Measurements from ENCODE around the gene SCNN1B.

Gene SCNN1B

DNA sequence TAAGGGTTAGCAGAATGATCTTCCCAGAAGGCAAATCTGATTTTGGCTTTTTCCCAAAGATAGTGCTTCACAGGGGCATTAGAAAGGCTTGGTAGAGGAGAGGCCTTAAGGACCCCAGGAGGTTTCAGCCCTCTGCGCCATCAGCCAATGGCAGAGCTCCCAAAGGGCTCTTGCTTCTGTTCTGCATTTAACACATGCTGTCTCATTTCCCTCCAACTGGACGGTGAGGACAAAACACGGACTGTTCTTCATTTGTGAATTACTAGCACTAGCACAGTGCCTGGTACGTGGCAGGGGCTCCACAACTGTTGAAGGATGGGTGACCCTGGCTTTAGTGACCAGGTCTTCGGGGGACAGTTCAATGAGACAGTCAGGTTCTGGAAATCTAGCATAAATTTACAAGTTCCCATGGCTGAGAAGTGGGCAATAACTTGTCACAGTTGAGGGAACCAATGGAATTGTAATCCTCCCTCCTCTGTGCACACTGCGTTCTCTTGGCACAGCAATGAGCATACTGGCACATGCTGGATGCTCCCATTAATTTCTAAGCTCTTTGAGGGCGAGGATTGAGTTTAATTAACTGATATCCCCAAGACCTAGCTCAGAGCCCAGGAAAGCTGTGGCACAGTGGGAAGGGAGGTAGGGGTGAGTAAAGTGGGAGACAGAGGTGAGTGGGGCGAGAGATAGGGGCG, 105.5 kb downstream of the SCNN1B start:
- Histone ChIP-seq H2AFZ (peak overlapping the region; percentile 6), H3K9me3 (ENCODE audit: control insufficient read depth, low read length) (no peaks in the 10 kb centered on the region), H3K4me3 (ENCODE audit: low read depth, low read length) (no peak overlapping the region), H3K27me3 (ENCODE audit: control insufficient read depth, insufficient read depth, low read length) (no peaks in the 10 kb centered on the region), H3K79me2 (no peaks in the 10 kb centered on the region), H3K4me2 (ENCODE audit: low read length) (no peak overlapping the region), H3K9ac (no peak overlapping the region), H3K27ac (peak overlapping the region; percentile 72), H3K4me1 (peaks cover 23% of the 10 kb centered on the region), H3K36me3 (ENCODE audit: control insufficient read depth, insufficient read depth, low read length) (no peaks in the 10 kb centered on the region)
- TF ChIP-seq, protein P1, sequence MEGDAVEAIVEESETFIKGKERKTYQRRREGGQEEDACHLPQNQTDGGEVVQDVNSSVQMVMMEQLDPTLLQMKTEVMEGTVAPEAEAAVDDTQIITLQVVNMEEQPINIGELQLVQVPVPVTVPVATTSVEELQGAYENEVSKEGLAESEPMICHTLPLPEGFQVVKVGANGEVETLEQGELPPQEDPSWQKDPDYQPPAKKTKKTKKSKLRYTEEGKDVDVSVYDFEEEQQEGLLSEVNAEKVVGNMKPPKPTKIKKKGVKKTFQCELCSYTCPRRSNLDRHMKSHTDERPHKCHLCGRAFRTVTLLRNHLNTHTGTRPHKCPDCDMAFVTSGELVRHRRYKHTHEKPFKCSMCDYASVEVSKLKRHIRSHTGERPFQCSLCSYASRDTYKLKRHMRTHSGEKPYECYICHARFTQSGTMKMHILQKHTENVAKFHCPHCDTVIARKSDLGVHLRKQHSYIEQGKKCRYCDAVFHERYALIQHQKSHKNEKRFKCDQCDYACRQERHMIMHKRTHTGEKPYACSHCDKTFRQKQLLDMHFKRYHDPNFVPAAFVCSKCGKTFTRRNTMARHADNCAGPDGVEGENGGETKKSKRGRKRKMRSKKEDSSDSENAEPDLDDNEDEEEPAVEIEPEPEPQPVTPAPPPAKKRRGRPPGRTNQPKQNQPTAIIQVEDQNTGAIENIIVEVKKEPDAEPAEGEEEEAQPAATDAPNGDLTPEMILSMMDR (IDR thresholded peaks at IDR 0.05) = no peak

DNA sequence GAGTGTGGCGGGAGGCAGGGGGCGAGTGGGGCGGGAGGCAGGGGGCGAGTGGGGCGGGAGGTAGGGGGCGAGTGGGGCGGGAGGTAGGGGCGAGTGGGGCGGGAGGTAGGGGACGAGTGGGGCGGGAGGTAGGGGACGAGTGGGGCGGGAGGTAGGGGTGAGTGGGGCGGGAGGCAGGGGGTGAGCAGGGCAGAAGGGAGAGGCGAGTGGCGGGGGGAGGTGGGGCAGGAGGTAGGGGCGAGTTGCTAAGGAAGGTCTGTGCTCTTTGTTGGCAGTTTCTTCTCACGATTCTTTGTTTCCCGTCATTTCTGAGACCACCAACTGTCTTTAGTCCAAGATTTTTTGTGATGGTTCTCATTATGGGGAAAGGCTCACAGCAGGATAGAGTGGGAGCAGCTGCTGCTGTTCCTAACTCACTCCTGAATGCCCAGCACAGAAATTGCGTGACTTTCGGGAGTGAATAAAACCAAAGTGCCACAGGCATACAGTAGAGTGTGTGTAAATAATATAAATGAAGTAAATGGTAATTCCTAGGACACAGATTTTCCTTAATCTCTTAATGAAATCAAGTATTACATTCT, 106.2 kb downstream of the SCNN1B start:
- Histone ChIP-seq H3K9ac (no peak overlapping the region), H2AFZ (no peak overlapping the region), H3K27ac (no peak overlapping the region), H3K4me2 (ENCODE audit: low read length) (no peak overlapping the region), H3K4me3 (ENCODE audit: low read depth, low read length) (no peak overlapping the region), H3K4me1 (peaks cover 23% of the 10 kb centered on the region), H3K9me3 (ENCODE audit: control insufficient read depth, low read length) (no peaks in the 10 kb centered on the region), H3K27me3 (ENCODE audit: control insufficient read depth, insufficient read depth, low read length) (no peaks in the 10 kb centered on the region), H3K36me3 (ENCODE audit: control insufficient read depth, insufficient read depth, low read length) (no peaks in the 10 kb centered on the region), H3K79me2 (no peaks in the 10 kb centered on the region)
- TF ChIP-seq, protein P1 (IDR thresholded peaks at IDR 0.05) = no peak

- Histone ChIP-seq H3K27me3 (ENCODE audit: control insufficient read depth, insufficient read depth, low read length) (no peaks in the 10 kb centered on the region), H3K4me2 (ENCODE audit: low read length) (no peak overlapping the region), H3K9me3 (ENCODE audit: control insufficient read depth, low read length) (no peaks in the 10 kb centered on the region), H3K79me2 (no peaks in the 10 kb centered on the region), H3K4me3 (ENCODE audit: low read depth, low read length) (no peak overlapping the region), H2AFZ (no peak overlapping the region), H3K4me1 (peaks cover 22% of the 10 kb centered on the region), H3K36me3 (ENCODE audit: control insufficient read depth, insufficient read depth, low read length) (no peaks in the 10 kb centered on the region), H3K27ac (no peak overlapping the region), H3K9ac (no peak overlapping the region)
- TF ChIP-seq, protein P1 (IDR thresholded peaks at IDR 0.05) = no peak
Measured at GRCh38 chr16:23408823-23409298, 106.8 kb downstream of the SCNN1B start.

DNA sequence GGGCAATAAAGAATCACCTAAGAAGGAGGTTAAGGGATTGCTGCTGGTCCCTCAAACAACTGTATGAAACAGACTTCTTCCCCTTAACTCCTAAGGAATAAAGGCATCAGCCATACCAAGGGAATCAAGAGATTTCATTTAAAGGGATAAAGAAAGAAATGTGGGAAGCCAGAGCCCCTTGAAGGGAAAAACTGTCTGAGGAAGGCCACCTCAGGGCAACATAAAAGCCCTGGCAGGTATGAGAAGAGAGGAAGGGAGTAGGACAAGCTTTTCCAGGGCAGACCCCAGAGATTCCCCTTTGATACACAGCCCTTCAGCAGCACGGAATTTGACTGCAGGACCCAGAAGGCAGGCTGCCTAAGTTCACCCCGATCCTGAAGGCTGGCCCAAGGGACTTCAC, 107.4 kb downstream of the SCNN1B start:
- no peak overlapping the region for H3K9ac ChIP-seq
- H3K36me3 ChIP-seq (ENCODE audit: control insufficient read depth, insufficient read depth, low read length) = no peaks in the 10 kb centered on the region
- H3K27ac ChIP-seq = no peak overlapping the region

More for the DNA sequence above, 107.4 kb downstream of the SCNN1B start:
- Histone ChIP-seq H3K4me1 (peaks cover 21% of the 10 kb centered on the region), H3K4me3 (ENCODE audit: low read depth, low read length) (no peak overlapping the region), H3K9me3 (ENCODE audit: control insufficient read depth, low read length) (no peaks in the 10 kb centered on the region), H3K27me3 (ENCODE audit: control insufficient read depth, insufficient read depth, low read length) (no peaks in the 10 kb centered on the region), H3K79me2 (no peaks in the 10 kb centered on the region), H3K4me2 (ENCODE audit: low read length) (no peak overlapping the region), H2AFZ (no peak overlapping the region)
- TF ChIP-seq, protein P1 (IDR thresholded peaks at IDR 0.05) = no peak
